Mesothelial cell of epicardium (in vitro differentiated cells): Measurements from ENCODE around the gene P2RY14. TPM values are rescaled to one million over a fixed set of nuclear protein-coding genes. Genes with fewer than 3 reads are reported as not detected.

Experiments
- DNase-seq, 2 experiments: peaks; one replicate each; pipeline ENCODE4 v3.0.0; 2021; ENCODE audit warnings: low spot score in 2 of 2; ENCODE audit not compliant: unreplicated experiment in 2 of 2
- H3K27ac Mint-ChIP-seq: 2 replicates; pipeline ENCODE4 v1.8.0; 2021; ENCODE audit warnings: mixed read lengths
- H3K27me3 Mint-ChIP-seq: 2 replicates; pipeline ENCODE4 v1.8.0; 2021; ENCODE audit warnings: low read depth, mixed read lengths
- H3K36me3 Mint-ChIP-seq: 2 replicates; pipeline ENCODE4 v1.8.0; 2021; ENCODE audit warnings: mixed read lengths
- H3K4me1 Mint-ChIP-seq: 2 replicates; pipeline ENCODE4 v1.8.0; 2021; ENCODE audit warnings: mixed read lengths
- H3K4me3 Mint-ChIP-seq: 2 replicates; pipeline ENCODE4 v1.8.0; 2021; ENCODE audit warnings: mild to moderate bottlenecking, moderate library complexity, mixed read lengths
- H3K9me3 Mint-ChIP-seq: 2 replicates; pipeline ENCODE4 v1.8.0; 2021; ENCODE audit warnings: mixed read lengths
- CTCF ChIP-seq: fragments of 200-600 bp; sonication (generic); IDR thresholded peaks from one replicate; pipeline ENCODE4 v1.5.0; 2021; ENCODE audit warnings: antibody characterized with exemption; ENCODE audit not compliant: unreplicated experiment
- total RNA-seq: library from RNA; stranded (reverse); gene quantifications from 3 replicates; pipeline ENCODE4 v1.2.1, GENCODE V29; 2021

The P2RY14 gene
- total RNA-seq, 1 donor from 2014 or later: not detected

- TF ChIP-seq CTCF: no peak
- H3K4me3 Mint-ChIP-seq: no peak overlapping the region
- H3K27ac Mint-ChIP-seq: no peak overlapping the region
- no peak for DNase-seq
- H3K27me3 Mint-ChIP-seq: no peaks in the 10 kb centered on the region
- H3K9me3 Mint-ChIP-seq: no peaks in the 10 kb centered on the region
- H3K4me1 Mint-ChIP-seq: peaks cover 38% of the 10 kb centered on the region
- no peaks in the 10 kb centered on the region for H3K36me3 Mint-ChIP-seq
These were observed 63.9 kb downstream of the P2RY14 start for GRCh38 chr3:151214459-151214858.

- Mint-ChIP-seq H3K9me3 (no peaks in the 10 kb centered on the region), H3K27ac (no peak overlapping the region), H3K4me1 (peaks cover 38% of the 10 kb centered on the region), H3K27me3 (no peaks in the 10 kb centered on the region), H3K4me3 (no peak overlapping the region), H3K36me3 (no peaks in the 10 kb centered on the region)
- DNase-seq: no peak
- no peak for TF ChIP-seq CTCF
These were observed 64.5 kb downstream of the P2RY14 start for GRCh38 chr3:151213881-151214280.

DNA sequence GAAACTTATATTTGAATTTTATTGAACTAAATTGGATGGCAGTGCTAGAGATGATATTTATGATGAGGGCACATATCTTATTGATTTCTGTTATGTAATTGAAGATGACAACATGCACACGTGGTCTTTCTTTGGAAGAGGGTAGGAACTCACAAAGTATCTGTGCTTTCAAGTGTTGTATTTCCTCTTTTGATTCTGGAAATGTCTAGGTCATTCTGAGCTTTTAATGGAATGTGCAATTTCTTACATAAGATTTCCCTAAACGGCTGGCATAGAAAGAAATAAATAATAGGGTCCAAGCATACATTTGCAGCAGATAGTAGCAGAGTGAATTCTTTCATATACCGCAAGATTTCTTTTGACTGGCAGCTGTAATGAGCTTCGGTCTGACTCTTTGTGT lies 65.2 kb downstream of the P2RY14 start:
- no peaks in the 10 kb centered on the region for H3K27me3 Mint-ChIP-seq
- H3K4me3 Mint-ChIP-seq: no peak overlapping the region
- TF ChIP-seq CTCF: no peak
- no peak overlapping the region for H3K27ac Mint-ChIP-seq
- DNase-seq: no peak
- no peaks in the 10 kb centered on the region for H3K36me3 Mint-ChIP-seq
- no peaks in the 10 kb centered on the region for H3K9me3 Mint-ChIP-seq
- H3K4me1 Mint-ChIP-seq: peaks cover 38% of the 10 kb centered on the region

GRCh38 chr3:151210676-151211381 lies 67.5 kb downstream of the P2RY14 start:
- H3K27ac Mint-ChIP-seq: no peak overlapping the region
- TF ChIP-seq CTCF: no peak
- no peak overlapping the region for H3K4me3 Mint-ChIP-seq
- peaks cover 23% of the 10 kb centered on the region for H3K4me1 Mint-ChIP-seq
- no peaks in the 10 kb centered on the region for H3K27me3 Mint-ChIP-seq
- DNase-seq: no peak
- no peaks in the 10 kb centered on the region for H3K36me3 Mint-ChIP-seq
- no peaks in the 10 kb centered on the region for H3K9me3 Mint-ChIP-seq

GRCh38 chr3:151209654-151210053 lies 68.7 kb downstream of the P2RY14 start:
- Mint-ChIP-seq H3K27me3 (no peaks in the 10 kb centered on the region), H3K36me3 (no peaks in the 10 kb centered on the region), H3K9me3 (no peaks in the 10 kb centered on the region), H3K4me1 (peaks cover 23% of the 10 kb centered on the region), H3K4me3 (no peak overlapping the region), H3K27ac (no peak overlapping the region)
- TF ChIP-seq CTCF: no peak
- no peak for DNase-seq
